Stimulated activated CD4-positive, alpha-beta T cell treated with anti-CD3 and anti-CD28 coated beads, Interleukin-12 subunit alpha, Interleukin-12 subunit beta, amount 100 ng/mL, for 48 hours (primary cell): ENCODE measurements around the gene E2F4.

ENCODE experiments used
- DNase-seq, 3 donors: peaks; one replicate each; pipeline ENCODE4 v3.0.0-alpha.2; 2020; ENCODE audit warnings: low read depth in 2 of 3, low spot score in 1 of 3

E2F4 gene

DNA sequence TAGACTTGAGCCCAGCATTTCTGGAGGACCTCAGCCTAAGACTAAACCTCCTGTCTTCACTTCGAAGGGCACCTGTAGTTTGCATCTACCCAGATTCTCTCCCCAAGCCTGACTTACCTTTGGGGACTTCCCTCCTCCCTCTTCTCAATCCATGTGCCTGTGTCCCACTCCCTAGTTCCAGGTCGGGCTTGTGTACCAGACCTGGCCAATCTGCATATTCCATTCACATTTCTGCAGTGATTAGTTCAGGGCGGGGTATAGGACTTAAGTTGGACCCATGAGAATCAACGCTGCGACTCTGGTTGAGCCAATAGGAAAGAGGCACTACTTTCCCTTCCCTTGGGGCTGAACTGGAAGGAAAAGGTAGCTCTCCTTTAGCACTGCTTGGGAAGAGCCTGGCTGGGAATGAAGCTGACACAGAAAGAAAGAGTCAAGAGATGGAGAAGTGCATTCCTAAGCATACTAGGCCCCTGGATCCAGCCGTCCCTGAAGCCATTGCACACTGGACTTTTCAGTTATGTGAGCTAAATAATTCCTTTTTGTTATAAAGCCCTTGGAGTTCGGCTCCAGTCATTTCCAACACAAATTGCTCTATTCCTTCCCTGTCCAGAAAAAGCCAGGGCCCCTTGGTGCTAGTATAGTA lies 34.7 kb upstream of the E2F4 start:
- DNase-seq, result no peak

DNA sequence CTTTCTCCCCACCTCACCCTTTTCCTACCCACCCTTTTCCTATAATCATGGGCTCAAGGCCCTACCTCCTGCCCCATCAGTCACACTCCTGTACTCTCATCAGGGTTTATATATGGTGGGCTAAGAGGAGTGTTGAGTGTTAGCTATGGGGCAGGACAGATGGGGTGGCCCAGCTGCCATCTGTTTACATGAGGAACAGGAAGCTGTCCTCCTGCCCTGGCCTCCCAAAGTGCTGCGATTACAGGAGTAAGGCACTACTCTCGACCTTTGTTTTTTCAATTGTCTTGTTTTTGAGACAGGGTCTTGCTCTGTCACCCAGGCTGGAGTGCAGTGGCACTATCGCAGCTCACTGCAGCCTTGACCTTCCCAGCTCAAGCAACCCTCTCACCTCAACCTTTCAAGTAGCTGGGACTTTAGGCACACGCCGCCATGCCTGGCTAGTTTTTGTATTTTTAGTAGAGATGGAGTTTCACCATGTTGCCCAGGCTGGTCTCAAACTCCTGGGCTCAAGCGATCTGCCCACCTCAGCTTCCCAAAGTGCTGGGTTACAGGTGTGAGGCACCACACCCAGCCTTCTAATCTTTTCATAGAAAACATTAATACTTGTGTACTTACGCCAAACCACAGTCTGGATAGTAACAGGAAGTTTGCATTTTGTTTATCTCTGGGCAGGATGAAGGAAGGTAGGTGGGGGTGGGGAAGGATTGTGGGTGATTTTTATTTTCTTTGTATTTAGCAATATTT lies 33.9 kb upstream of the E2F4 start:
- DNase-seq, result no peak

DNA sequence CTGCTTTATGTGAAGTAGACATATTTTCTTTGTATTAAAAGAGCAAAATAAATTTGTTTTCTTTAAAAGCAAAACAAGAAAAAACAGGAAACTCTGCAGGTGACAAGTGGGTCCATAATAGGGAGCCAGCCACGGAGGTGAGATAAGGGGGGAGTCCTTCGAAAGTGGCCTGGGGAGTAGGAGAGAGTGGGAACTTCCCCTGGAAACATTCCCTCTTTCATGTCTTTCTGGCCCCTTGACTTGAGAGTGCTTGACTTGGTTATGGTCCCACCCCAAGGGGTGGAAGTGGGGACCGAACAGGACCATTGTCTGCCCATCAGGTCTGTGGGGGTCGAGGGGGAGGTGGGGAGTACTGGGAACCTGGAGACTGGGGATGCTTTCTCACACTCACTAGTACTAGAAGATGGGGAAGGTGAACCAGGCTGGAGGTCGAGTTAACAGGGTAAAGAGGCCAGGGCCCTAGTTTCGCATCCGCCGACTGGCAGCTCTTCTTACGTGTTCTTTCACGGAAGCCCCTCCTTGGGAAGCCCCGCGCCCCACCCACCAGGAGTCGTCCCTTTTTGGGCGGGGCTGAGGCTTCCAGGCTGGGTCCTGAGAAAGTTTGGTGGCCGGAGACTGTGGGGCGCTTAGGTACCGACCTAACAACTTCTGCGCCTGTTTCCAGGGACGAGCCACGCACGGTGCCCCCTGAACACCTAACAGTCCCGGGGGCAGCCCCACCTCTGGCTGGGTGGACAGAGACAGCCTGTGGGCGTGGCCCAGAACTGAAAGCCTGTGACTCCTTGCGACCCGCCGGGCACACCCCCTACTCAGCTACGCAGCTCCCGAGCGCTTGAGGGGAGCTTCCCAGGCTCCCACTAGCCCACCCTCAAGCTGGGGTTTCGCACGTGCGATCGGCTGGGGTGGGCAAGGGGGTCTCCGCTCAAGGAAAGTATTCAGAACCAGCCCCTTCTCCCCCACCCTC lies 33.0 kb upstream of the E2F4 start:
- DNase-seq, result peak; percentile 75 to 79 (median 78)

DNA sequence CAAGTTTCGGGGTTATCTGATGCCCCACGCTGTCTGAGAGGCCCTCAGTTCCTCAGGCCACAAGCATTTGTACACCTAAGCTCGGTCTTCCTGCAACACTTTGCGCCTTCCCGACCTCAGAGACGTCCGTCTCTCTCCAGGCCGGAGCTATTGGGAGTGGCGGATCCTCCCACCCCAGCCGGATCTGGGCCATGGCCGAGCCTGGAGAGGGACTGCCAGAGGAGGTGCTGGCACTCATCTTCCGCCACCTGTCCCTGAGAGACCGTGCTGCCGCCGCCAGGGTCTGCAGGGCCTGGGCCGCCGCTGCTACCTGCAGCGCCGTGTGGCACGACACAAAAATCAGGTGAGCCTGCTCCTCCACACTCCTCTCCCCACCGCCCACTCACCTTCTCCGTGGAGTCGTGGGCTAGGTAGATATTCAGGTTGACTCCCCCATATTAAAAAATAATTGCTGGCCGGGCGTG lies 30.3 kb upstream of the E2F4 start:
- DNase-seq, result no peak

DNA sequence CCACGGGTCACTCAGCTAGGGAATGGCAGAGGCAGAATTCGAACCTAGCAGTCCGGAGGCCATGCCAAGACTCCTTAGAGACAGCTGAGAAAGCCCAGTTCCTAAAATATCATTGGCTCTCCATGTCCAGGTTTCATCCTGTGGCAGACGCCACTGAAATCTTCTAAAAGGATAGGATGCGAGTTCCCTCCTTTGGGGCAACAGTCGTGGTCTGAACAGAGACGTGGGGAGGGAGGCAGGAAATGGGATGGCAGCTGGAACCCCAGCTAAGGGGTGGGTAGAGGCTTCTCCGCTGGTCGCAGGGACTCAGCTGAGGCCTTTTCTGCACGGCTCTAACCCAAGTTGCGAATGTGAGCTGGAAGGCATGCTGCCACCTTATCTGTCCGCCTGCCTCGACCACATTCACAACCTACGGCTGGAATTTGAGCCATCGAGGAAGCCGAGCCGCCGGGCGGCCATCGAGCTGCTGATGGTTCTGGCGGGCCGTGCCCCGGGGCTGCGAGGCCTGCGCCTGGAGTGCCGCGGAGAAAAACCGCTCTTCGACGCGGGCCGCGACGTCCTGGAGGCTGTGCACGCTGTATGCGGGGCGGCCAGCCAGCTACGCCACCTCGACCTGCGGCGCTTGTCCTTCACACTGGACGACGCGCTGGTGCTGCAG lies 29.3 kb upstream of the E2F4 start:
- no peak for DNase-seq

DNA sequence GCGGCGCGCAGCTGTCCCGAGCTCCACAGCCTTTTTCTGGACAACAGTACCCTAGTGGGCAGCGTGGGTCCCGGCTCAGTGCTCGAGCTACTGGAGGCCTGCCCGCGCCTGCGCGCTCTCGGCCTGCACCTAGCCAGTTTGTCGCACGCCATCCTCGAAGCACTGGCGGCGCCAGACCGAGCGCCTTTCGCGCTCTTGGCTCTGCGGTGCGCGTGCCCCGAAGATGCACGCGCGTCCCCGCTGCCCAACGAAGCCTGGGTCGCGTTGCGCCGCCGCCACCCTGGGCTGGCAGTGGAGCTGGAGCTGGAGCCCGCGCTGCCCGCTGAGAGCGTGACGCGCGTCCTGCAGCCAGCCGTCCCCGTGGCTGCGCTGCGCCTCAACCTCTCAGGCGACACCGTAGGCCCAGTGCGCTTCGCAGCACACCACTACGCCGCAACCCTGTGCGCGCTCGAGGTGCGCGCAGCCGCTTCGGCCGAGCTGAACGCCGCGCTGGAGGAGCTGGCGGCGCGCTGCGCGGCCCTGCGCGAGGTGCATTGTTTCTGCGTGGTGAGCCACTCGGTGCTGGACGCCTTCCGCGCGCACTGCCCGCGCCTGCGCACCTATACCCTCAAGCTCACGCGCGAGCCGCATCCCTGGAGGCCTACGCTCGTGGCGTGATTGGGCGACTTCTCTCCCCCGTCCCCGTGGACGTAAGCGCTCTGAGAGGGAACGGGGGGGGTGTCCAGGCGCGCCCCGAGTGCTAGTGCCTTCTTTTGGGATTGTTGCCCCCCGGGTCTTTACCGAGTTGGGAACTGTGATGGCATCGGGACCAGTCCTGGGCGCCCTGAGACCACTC lies 28.6 kb upstream of the E2F4 start:
- DNase-seq, result no peak

DNA sequence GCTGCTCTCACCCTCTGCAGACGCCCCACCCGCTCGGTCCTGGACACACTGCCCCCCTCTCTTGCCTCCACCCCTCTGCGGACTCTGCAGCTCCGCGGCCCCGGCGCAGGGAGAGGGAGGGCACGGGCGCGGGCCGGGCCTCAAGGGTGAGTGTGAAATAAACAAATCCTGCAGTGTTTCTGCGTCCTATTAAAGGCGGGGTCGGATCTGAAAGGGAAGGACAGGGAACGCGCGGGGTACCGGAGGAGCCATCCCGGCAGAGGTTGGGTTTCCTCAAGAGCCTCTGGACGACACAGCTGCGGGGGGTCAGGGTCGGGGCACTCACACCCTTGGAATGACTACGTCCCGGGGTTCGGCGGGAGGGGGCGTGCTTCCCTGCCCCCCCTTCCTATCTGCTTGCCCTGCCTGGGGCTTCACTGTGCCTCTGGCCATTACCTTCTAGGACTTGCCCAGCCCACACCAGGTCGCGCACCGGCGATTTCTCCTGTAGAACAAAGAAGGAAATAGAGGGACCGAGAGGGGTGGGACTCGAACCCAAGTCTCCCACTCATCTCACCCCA lies 27.9 kb upstream of the E2F4 start:
- no peak for DNase-seq

DNA sequence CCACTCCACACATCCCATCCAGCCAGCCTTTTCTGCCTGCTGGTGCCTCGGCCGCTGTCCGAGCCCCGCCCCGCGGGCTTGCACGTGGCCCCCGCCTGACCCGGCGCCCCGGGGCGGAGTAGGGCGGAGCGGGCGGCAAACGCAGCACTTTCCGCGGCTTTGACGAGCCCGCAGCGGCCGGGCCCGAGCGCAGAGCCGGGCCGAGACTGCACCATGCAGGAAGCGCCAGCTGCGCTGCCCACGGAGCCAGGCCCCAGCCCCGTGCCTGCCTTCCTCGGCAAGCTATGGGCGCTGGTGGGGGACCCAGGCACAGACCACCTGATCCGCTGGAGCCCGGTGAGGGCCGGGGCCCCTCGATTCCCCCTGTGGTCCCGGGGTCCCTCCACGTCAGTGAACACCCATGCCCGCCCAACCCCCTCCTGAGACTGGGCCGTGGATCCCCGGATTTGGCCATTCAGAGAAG lies 27.3 kb upstream of the E2F4 start, which contains the start of gene HSF4:
TSS of gene HSF4 (plus strand) at position 147 of the 463 bp plus-strand sequence. CDS start at position 214, 67 bp downstream.
- DNase-seq, result no peak

DNA sequence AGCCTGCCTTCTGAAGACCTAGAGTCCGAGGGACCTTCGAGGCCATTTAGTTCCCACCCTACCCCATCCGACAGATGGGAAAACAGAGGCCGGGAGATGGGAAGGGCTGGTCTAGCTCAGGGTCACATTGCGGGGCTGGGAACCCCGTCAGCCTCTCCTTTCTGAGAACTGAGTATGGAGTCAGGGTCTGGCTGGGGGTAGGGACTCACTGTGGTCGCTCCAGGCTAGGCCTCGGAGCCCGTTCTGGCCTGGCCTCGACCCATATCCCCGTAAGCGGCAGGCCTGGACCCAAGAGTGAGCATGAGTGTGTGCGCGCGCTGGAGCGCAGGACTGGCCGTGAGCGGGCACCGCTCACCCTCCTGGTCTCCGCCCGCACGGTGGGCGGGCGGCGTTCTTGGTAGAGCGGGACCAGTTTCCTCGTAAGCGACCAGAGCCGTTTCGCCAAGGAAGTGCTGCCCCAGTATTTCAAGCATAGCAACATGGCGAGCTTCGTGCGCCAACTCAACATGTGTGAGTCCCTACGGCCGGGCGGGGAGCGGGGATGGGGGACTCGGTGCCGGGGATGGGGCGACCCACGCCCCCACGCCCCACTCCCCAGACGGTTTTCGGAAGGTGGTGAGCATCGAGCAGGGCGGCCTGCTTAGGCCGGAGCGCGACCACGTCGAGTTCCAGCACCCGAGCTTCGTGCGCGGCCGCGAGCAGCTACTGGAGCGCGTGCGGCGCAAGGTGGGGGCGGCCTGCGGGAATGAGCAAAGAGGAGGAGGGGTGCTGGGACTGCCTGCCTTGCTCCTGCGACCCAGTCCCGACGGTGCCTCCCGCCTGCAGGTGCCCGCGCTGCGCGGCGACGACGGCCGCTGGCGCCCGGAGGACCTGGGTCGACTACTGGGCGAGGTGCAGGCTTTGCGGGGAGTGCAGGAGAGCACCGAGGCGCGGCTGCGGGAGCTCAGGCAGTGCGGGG lies 26.6 kb upstream of the E2F4 start:
- DNase-seq, result no peak

DNA sequence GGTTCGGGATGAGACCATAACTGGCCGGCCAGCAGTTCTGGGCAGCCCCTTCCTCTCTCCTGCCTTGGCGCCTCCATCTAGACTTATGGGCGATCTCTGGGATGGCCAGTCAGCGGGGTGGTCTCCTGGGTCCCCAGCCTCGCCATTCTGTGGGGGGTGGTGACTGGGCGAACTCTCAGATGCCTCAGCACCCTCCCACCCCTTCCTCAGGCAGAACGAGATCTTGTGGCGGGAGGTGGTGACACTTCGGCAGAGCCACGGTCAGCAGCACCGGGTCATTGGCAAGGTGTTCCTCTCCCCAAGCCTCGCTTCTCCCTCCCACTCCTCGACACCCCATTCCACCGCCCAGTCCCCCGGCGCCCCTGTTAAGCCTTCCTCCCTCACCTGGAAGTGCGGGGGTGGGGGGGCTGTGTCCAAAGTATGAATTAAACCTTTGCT lies 25.8 kb upstream of the E2F4 start:
- DNase-seq, result no peak

DNA sequence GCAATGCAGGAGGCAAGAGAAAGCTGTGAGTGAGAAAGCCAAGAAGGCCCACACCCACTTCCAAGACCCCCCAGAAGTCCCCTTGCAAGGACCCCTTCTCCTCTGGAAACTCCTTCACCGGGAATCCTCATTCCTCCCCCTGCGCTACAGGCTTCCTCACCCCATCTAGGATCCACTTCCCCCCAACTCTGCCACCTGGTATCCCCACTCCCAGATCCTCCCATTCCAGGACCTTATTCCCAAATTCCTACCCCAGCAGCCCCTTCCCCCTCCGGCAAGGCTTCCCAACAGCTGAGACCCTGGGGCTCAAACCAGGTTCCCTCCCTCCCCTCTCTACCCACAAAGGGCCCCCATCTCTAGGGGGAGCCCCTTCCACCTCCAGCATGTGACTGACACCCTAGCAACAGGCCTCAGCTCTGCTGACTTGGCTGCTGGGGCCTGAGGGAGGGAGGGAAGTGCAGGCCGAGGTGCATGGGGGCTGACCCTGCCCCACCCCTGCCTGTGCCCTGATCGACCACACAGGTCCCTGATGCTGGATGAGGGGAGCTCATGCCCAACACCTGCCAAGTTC lies 25.3 kb upstream of the E2F4 start:
- DNase-seq, result no peak

DNA sequence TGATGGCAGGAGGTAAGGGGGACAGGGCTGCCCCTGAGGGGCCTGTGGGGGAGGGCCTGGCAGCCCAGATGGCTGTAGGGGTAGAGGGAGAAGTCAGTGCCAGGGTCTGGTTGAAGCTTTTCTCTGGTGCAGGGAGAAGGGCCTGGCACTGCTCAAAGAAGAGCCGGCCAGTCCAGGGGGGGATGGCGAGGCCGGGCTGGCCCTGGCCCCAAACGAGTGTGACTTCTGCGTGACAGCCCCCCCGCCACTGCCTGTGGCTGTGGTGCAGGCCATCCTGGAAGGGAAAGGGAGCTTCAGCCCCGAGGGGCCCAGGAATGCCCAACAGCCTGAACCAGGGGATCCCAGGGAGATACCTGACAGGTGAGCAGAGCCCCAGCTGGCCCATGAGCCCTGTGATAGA lies 24.4 kb upstream of the E2F4 start:
- no peak for DNase-seq

DNA sequence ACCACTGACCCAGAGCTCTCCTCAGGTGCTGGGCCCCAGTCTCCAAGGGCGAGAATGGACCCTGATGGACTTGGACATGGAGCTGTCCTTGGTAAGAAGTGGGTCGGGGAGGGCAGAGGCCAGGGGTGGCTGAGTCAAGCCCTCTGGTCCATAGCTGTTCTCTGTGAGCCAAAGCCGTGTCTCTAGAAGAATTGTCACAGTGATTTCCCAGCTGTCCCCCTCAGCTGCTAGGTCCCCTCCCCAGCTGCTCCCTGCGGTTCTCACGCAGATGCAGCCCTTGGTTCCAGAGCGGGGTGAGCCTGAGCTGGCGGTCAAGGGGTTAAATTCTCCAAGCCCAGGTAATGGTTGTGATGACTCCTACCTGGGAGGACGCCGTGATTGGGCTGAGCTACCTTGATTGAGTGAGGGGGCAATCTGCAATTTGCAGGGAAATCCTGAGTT lies 22.9 kb upstream of the E2F4 start:
- DNase-seq, result no peak

DNA sequence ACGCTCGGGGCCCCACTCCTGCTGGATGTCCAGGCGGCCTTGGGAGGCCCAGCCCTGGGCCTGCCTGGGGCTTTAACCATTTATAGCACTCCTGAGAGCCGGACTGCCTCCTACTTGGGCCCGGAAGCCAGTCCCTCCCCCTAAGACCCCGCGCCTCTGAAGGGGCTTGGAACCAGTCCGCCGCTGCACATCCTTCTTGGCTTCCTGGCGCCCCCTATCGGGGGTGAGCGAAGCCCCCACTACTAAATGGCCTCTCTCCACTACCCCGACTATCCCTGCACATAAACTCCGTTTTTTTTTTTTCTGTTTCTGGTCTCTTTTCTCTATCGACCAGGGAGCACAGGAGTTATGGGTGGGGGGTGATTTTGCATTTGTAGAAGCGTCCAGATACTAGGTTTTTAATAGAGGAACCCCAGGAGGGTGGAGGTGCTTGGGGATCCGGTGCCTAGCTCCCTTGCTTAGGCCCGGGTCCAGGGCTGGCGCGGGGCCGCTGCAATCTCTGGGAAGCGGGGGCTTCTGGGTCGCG lies 22.2 kb upstream of the E2F4 start:
- no peak for DNase-seq

DNA sequence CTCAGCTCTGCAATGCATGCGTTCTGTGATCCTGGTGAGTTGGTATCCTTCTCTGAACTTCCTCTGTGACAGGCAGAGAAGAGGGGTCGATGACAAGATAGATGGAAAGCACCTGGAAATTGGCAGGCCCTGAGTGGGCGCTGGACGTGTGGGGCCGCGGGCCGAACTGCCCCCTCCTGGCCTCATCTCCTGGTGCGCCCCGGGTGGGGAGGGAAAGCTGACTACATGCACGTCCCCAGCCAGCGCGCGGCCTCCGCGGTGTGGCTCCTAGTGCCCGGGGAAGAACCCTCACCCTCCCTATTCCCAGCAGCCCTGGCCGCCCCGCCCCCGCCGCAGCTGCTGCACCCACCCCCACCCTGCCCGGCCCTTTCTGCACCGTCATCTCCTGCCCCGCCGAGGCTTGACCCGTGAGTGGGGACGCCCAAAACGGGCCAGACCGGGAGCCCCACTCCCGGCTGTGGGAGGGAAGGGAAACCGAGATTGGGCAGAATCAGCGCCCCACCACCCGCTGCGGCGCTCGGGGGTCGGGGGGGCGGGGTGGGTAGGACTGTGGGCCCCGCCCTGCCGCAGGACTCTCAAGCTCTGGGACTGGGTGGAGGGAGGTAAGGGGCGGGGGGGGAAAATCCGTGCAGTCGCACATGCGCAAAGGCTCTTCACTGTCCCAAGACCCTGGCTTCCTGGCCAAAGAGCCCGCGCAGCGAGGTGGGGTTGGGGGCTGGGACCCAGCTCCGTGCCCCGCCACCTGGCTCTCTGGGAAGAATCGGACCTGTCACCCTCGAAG lies 21.6 kb upstream of the E2F4 start, which contains the start of gene NOL3:
TSS of gene NOL3 (plus strand) at position 371 of the 781 bp plus-strand sequence.
- no peak for DNase-seq

DNA sequence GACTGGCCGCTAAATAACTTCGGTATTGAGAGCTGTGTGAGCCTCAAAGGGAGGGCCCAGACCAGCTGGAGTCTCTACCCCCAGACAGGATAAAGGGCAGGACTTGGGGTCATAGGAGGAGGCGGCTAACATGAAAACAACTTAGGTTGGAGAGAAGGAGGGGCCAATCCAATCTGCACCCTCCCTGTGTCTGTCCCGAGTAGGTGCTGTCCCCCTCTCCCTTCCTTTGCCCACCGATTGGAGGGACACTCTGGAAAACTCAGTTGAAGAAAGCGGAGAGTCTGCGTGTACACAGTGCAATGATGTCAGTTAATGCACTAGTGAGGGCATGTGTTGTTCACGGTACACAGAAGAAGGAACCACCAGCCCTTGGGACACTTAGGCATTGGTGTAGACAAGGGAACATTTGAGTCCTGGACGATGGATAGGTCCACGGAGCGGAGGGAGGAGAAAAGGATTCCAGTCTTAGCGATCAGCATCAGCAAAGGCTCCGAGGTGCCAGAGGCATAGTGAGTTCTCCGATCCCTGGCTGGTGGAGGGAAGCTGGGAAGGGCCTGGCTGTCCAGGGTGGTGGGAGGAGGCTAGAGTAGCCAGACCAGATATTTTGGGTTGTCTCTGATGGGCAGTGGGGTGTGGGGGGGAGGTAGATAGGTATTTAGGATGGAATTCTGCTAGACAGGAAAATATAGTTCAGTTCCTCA lies 20.9 kb upstream of the E2F4 start:
- no peak for DNase-seq
